GM19099 (cell line): ENCODE data around the gene LGI4.

ENCODE experiments used
- POLR2A ChIP-seq: IDR thresholded peaks from 3 replicates; pipeline ENCODE4 v1.6.1; 2011; ENCODE audit warnings: low read depth; ENCODE audit not compliant: insufficient read length; ENCODE audit errors: extremely low read depth

Gene LGI4

DNA sequence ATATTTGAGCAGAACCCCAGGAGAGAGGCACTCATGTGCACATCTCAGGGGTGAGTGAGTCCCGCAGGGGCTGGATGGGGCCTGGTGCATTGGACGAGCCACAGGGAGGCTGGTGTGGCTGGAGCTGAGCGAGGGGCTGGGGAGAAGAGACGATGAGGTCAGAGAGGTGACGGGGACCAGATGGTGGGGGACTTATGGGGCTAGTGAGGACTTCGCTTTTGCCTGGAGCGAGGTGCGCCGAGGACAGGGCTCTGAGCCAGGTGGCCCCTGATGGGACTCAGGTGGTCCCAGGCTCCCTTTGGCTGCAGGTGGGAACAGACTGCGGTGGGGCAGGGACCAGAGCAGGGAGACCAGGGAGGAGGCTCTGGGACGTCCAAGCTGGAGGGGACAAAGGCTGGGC, 26.1 kb downstream of the LGI4 start:
- no peak for TF ChIP-seq POLR2A

GRCh38 chr19:35107545-35107944, 27.3 kb downstream of the LGI4 start:
- no peak for TF ChIP-seq POLR2A

GRCh38 chr19:35106898-35107541, 27.8 kb downstream of the LGI4 start:
- TF ChIP-seq POLR2A = no peak

GRCh38 chr19:35106291-35106583, 28.6 kb downstream of the LGI4 start:
- TF ChIP-seq POLR2A = no peak

DNA sequence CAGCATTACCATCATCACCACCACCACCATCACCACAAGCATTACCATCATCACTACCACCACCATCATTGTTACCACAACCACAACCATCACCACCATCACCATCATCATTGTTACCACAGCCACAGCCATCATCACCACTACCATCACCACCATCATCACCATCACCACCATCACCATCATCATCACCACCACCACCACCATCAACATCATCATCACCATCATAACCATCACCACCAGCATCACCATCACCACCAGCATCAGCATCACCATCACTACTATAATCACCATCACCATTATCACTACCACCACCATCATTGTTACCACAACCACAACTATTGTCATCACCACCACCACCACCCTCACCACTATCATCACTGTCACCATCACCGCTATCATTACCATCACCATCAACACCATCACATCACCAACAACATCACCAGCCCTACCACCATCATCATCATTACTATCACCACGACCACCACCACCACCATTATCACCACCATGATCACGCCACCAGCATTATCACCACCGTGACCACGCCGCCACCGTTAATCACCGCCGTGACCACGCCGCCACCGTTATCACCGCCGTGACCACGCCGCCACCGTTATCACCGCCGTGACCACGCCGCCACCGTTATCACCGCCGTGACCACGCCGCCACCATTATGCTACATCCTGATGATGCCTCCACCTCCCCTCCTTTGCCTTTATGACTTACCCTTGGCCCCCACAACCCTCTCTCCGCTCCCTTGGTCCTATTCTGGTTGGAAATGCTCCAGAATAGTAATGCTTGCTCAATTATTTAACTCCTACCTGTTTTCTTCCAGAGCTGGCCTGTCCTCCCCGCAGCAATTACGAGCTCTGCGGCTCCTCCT, 29.2 kb downstream of the LGI4 start:
- no peak for TF ChIP-seq POLR2A

GRCh38 chr19:35105047-35105410, 29.8 kb downstream of the LGI4 start:
- no peak for TF ChIP-seq POLR2A

DNA sequence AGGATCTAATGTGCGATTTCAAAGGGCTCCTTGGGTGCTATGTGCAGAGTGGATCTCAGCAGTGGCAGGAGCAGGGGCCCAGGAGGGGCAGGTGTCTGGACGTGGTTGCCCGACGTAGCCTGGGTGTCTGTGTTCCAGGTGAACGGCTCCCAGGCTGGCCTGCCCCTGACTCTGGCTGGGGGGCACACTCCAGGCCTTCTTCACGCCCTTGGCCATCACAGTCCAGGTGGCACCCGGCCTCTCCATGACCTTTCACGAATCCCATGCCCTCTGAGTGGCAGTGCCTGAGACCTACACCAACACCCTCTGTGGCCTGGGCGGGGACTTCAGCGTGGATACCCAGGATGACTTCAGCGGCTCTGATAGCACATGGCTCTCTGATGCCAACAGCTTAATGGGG, 30.5 kb downstream of the LGI4 start:
- TF ChIP-seq POLR2A = no peak

DNA sequence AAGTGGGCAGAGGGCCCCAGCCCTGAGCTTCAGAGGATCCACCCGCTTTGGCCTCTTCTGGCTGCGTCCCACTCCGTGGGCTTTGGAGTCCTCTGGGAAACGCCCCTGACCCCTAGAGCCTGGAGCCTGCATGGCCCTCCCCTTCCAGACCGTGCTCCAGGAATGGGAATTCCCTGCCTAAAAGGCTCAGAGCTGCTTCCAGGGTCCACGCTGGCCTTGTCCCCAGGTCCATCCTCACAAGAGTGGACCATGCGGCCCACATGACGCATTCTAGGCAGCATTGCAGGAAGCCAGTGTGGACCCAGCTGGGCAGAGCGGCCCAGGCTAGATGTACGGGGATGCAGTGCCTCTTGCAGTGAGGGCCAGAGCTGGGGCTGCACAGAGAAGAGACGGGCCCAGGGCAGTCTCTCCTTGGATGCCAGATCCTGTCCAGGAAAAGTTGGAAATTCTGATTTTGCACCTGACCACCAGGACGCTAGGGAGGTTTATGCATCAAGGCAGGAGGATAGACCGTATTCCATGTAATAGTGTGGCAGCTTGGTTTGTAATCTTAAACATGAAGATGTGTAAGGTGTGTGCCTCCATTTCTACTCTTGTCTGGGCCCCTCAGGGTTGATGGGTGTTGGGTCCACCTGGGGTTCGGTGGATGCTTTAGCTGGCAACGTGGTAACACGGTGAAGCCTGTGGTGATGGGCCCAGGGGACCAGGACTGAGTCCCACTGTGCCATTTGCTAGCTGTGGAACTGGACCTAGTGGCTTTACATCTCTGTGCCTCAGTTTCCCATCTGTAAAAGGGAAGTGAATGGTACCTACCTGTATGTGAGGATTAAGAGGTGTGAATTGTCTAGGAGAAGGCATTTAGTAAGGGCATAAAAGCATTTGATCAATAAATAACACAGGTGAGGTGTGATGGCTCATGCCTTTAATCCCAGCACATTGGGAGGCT, 34.0 kb downstream of the LGI4 start:
- TF ChIP-seq POLR2A = no peak

DNA sequence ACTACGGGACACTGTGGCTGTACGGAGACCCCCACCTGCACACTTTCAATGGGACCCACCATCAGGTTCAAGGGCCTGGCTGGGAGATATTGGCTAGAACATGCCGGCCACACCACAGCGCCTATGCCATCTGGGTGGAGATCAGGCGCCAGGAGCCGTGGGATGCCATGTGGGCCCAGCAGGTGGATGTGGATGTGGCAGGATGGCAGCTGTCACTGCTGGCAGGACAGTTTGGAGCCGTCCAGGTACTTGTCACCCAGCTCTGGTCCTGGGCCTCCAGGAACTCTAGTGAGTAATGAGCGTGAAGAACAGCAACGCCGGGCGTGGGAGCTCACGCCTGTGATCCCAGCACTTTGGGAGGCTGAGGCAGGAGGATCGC, 35.0 kb downstream of the LGI4 start:
- no peak for TF ChIP-seq POLR2A

DNA sequence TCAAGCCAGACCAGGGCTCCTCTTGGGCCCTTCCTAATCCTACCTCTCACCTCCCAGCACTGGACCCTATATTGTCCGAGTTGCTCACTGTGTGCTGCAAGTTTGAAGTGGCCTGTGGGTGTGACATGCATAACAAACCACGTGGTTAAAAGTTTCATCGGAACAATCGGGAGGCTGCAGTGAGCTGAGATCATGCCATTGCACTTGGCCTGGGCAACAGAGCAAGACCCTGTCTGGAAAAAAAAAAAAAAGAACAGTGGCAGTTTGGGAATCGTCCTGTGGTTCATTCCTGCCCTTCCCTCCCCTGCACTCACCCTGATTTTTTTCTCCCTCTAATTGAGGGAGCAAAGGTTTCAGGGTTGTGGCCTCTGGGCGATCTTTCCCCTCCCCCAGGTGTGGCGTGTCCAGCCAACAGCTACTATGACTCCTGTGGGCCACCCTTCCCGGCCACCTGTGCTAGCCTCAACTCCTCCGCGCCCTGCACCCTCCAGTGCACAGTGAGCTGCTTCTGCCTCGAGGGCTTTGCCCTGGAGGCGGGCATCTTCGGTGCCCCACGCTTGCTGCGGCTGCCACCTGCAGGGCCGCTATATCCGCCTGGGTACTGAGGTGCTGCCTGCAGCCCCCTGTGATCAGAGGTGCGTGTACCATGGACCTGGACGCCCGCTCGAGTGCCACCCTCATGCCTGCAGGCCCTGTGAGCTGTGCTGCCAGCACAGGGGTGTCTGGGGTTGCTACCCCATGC, 35.5 kb downstream of the LGI4 start:
- no peak for TF ChIP-seq POLR2A

- TF ChIP-seq POLR2A = no peak
Observed at GRCh38 chr19:35098413-35099049, 36.3 kb downstream of the LGI4 start.

GRCh38 chr19:35095667-35096368, 39.0 kb downstream of the LGI4 start:
- TF ChIP-seq POLR2A = no peak

DNA sequence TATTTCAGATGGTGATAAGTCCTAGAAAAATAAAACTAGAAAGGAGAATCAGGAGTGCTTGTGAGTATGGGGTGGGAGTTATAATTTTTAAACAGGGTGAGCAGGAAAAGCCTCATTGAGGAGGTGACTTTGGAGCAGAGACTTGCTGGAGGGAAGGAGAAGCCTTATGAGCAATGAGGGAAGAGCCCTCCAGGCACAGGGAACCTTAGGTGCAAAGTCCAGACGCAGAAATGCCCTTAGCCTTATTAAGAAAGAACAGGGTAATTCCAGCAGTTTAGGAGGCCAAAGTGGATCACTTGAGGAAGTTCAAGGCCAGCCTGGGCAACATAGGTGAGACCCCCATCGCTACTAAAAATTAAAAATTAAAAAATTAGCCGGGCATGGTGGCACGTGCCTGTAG, 40.2 kb downstream of the LGI4 start:
- no peak for TF ChIP-seq POLR2A
